ENCODE measurements around the gene GALC. TPM values are rescaled to one million over a fixed set of nuclear protein-coding genes. Genes with fewer than 3 reads are reported as not detected.

Gene GALC
- total and polyA plus RNA-seq, 10 donors, result 3.8 to 61.7 (median 35.9) TPM

DNA sequence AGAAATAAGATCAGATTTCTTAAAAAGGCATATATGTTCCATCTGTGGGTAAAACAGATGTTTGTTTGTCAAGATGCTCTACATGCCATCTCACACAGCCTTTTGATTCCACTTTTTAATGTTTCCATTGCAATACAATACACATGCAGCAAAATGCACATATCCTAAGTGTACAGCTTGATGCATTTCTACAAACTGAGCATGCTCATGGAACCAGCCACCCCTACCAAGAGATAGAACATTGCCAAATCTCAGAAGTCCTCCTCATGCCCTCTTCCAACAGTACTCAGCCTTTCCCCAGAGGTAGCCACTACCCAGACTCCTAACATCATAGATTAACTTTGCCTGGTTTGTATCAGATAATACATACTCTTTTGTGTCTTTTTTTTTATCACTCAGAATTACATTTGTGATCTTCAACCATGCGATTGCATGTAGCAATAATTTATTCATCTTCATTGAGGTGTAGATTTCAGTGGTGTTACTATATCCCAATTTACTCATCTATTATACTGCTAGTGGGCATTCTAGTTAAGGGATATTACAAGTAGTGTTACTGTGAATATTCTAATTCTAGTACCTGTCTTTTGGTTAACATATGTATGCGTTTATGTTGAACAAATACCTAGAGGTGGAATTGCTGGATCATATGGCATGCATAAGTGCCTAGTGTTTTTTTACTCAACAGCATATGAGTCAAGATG, 15.2 kb upstream of the GALC start:
- intact Hi-C loops (cut with DNase I; ENCODE audit: low total_unique reads), result no loop called here
- 89 to 99% (median 94%) methylated on average over 2 of the region's 2 CpGs for WGBS, 5 donors
- no peak for DNase-seq
- H3K27me3 ChIP-seq (replicated peaks in 1 of 7), result no peaks in the 10 kb centered on the region
- H3K4me1 ChIP-seq, result peaks cover 9 to 98% (median 61%) of the 10 kb centered on the region in 6 donors
- peaks cover 0 to 23% (median 0%) of the 10 kb centered on the region in 6 donors for H3K36me3 ChIP-seq
- peak overlapping the region in 5 of 8 donors; percentile 6 to 91 (median 88) for H3K27ac ChIP-seq
- TF ChIP-seq POLR2AphosphoS5 (IDR thresholded peaks at IDR 0.05) (no peak), POLR2A (IDR thresholded peaks at IDR 0.05) (no peak)
- TF ChIP-seq, protein P1, sequence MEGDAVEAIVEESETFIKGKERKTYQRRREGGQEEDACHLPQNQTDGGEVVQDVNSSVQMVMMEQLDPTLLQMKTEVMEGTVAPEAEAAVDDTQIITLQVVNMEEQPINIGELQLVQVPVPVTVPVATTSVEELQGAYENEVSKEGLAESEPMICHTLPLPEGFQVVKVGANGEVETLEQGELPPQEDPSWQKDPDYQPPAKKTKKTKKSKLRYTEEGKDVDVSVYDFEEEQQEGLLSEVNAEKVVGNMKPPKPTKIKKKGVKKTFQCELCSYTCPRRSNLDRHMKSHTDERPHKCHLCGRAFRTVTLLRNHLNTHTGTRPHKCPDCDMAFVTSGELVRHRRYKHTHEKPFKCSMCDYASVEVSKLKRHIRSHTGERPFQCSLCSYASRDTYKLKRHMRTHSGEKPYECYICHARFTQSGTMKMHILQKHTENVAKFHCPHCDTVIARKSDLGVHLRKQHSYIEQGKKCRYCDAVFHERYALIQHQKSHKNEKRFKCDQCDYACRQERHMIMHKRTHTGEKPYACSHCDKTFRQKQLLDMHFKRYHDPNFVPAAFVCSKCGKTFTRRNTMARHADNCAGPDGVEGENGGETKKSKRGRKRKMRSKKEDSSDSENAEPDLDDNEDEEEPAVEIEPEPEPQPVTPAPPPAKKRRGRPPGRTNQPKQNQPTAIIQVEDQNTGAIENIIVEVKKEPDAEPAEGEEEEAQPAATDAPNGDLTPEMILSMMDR (IDR thresholded peaks at IDR 0.05 in 8 of 11, conservative IDR thresholded peaks at IDR 0.05 in 3 of 11), result no peak
- no peaks in the 10 kb centered on the region for H3K9me3 ChIP-seq
- peak overlapping the region in 1 of 8 donors; percentile 70 for H3K4me3 ChIP-seq

DNA sequence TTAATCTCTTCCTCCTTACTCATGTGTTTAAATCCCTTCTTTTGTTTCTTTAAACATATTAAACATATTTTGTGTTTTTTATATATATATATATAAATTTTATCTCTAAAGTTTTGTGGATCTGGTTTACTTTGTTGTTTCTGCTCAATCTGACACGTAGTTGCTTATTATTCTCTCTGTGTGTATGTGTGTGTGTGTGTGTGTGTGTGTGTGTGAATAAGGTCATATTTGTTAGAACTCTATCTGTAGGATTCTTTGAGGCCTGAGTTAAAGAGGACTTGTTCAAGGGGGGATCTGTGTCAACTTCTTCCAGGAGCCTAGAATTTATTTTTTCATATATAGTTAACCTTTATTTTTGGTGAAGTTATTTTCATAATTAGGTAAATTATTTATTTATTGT, 14.6 kb upstream of the GALC start:
- WGBS, 5 donors, result 38 to 64% (median 50%) methylated on average over 1 of the region's 1 CpG
- Histone ChIP-seq H3K27ac (peak overlapping the region in 4 of 8 donors; percentile 86 to 91 (median 89)), H3K4me3 (peak overlapping the region in 1 of 8 donors; percentile 70), H3K4me1 (peaks cover 9 to 98% (median 64%) of the 10 kb centered on the region in 6 donors), H3K27me3 (replicated peaks in 1 of 7) (no peaks in the 10 kb centered on the region), H3K36me3 (peaks cover 0 to 23% (median 0%) of the 10 kb centered on the region in 6 donors), H3K9me3 (no peaks in the 10 kb centered on the region)
- no peak for DNase-seq
- intact Hi-C loops (cut with DNase I; ENCODE audit: low total_unique reads), result no loop called here
- TF ChIP-seq, protein P1 (IDR thresholded peaks at IDR 0.05 in 8 of 11, conservative IDR thresholded peaks at IDR 0.05 in 3 of 11), result no peak
- TF ChIP-seq POLR2AphosphoS5 (IDR thresholded peaks at IDR 0.05), result no peak
- TF ChIP-seq POLR2A (IDR thresholded peaks at IDR 0.05), result no peak

DNA sequence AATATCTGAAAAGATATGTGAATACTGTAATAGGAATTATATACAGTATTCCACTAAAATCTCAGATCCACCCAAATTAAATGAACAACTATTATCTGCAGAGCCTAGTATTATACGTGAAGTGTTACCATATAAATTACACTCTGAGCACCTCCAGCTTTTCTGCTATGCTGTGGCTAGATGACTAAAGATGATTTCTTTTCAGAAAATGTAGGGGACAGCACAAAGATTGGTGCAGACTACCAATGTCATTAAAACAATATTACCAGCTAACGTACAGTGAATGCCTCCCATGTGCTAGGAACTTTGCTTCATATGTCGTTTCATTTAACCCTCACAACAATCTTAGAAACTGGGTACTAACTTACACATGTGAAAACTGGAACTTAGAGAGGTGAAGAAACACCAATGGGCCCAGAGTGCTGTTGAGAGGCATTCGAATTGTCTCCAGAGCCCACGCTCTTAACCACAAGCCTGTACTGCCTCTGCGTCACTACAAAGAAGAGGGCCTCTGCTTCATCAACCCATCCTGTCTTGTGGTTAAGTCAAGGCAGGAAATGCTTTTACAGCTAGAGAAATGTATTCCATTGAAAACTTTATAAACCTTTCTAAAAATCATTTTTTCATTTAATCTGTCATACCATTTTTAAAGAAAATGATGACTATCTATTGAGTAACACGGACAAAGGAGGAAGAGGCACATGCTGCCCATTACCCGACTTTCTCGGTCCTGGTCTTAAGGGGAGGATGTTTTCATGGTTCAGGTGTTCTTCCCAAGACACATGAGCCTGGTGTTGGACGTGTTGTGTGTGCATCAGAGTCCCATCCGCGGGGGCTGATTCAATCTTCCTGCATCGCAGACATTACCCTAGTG, 13.2 kb upstream of the GALC start:
- intact Hi-C loops (cut with DNase I; ENCODE audit: low total_unique reads), result no loop called here
- Histone ChIP-seq H3K9me3 (no peaks in the 10 kb centered on the region), H3K4me3 (peak overlapping the region; percentile 29 to 70 (median 40)), H3K4me1 (peaks cover 9 to 98% (median 64%) of the 10 kb centered on the region in 6 donors), H3K27me3 (replicated peaks in 1 of 7) (no peaks in the 10 kb centered on the region), H3K36me3 (peaks cover 0 to 11% (median 0%) of the 10 kb centered on the region in 6 donors), H3K27ac (peak overlapping the region; percentile 84 to 91 (median 89))
- 34 to 53% (median 44%) methylated on average over 13 of the region's 13 CpGs for WGBS, 5 donors
- TF ChIP-seq POLR2AphosphoS5 (IDR thresholded peaks at IDR 0.05) (peak in 1 of 3 donors; percentile 89), POLR2A (IDR thresholded peaks at IDR 0.05) (peak in 1 of 3 donors; percentile 42)
- TF ChIP-seq, protein P1 (IDR thresholded peaks at IDR 0.05 in 8 of 11, conservative IDR thresholded peaks at IDR 0.05 in 3 of 11), result no peak
- DNase-seq, result peak; percentile 74
